Measurements from ENCODE around the gene EXOSC3. TPM values are rescaled to one million over a fixed set of nuclear protein-coding genes. Genes with fewer than 3 reads are reported as not detected.
"Not testable (repeated sequence)": the region's sequence is repeated elsewhere in the genome, so short reads cannot be mapped to it uniquely, and the experiment has no call there.

EXOSC3 gene
- total and polyA plus RNA-seq, 2 donors (not counting 1 experiment from before 2014, with no cell fraction given) = 11.7 to 55.3 TPM

- peaks cover 7 to 29% of the 10 kb centered on the region in 2 experiments for H3K36me3 ChIP-seq (replicated peaks in 1 of 2; ENCODE audit: control extremely low read depth in 1 of 2, control insufficient read depth in 1 of 2, extremely low read depth in 1 of 2, insufficient read depth in 2 of 2, low read length in 1 of 2)
- H3K27me3 Mint-ChIP-seq = no peaks in the 10 kb centered on the region
- CTCF ChIA-PET = no interaction called here
Measured at GRCh38 chr9:37827483-37828165, 42.8 kb upstream of the EXOSC3 start.

GRCh38 chr9:37825174-37825573 is 40.3 kb upstream of the EXOSC3 start:
- H2AFZ ChIP-seq (ENCODE audit: insufficient read depth, low read depth, low read length, poor library complexity, severe bottlenecking); H3K4me1 ChIP-seq (ENCODE audit: control insufficient read depth in 2 of 2, insufficient read depth in 2 of 2, low read length in 2 of 2); H3K4me1 Mint-ChIP-seq; ATAC-seq (ENCODE audit: low read depth); H3K9me3 Mint-ChIP-seq (ENCODE audit: insufficient read depth); POLR2A ChIA-PET; H3K4me2 ChIP-seq (replicated peaks; ENCODE audit: low read depth, low read length, poor library complexity, severe bottlenecking); H3K27ac Mint-ChIP-seq; H3K9me3 ChIP-seq (ENCODE audit: control extremely low read depth in 1 of 3, control insufficient read depth in 2 of 3, insufficient read depth in 1 of 3, low read length in 2 of 3); H4K20me1 ChIP-seq (ENCODE audit: control insufficient read depth, insufficient read depth, low read length, poor library complexity, severe bottlenecking); CTCF ChIA-PET; H3K4me3 ChIP-seq (ENCODE audit: control extremely low read depth in 1 of 5, extremely low read depth in 1 of 5, insufficient read depth in 1 of 5, low read depth in 2 of 5, low read length in 4 of 5); H3K27me3 Mint-ChIP-seq; H3K9ac ChIP-seq (ENCODE audit: low read length); H3K27me3 ChIP-seq (replicated peaks in 1 of 4; ENCODE audit: control extremely low read depth in 1 of 4, control insufficient read depth in 3 of 4, insufficient read depth in 4 of 4, low read length in 3 of 4); DNase-seq; H3K27ac ChIP-seq (ENCODE audit: low read length in 2 of 2); H3K79me2 ChIP-seq (ENCODE audit: control insufficient read depth, insufficient read depth, low read length); intact Hi-C loops (cut with micrococcal nuclease); H3K4me3 Mint-ChIP-seq: not testable (repeated sequence)
- WGBS (ENCODE audit: insufficient coverage) = 100% methylated on average over 1 of the region's 2 CpGs
- peaks cover 7 to 41% of the 10 kb centered on the region in 2 experiments for H3K36me3 ChIP-seq (replicated peaks in 1 of 2; ENCODE audit: control extremely low read depth in 1 of 2, control insufficient read depth in 1 of 2, extremely low read depth in 1 of 2, insufficient read depth in 2 of 2, low read length in 1 of 2)

More at GRCh38 chr9:37827483-37828165, 42.8 kb upstream of the EXOSC3 start:
- intact Hi-C loops (cut with micrococcal nuclease) = no loop called here
- Histone ChIP-seq H3K27ac (ENCODE audit: low read length in 2 of 2) (no peak overlapping the region), H3K4me2 (replicated peaks; ENCODE audit: low read depth, low read length, poor library complexity, severe bottlenecking) (no peak overlapping the region), H3K9me3 (ENCODE audit: control extremely low read depth in 1 of 3, control insufficient read depth in 2 of 3, insufficient read depth in 1 of 3, low read length in 2 of 3) (no peaks in the 10 kb centered on the region), H3K27me3 (replicated peaks in 1 of 4; ENCODE audit: control extremely low read depth in 1 of 4, control insufficient read depth in 3 of 4, insufficient read depth in 4 of 4, low read length in 3 of 4) (no peaks in the 10 kb centered on the region), H3K4me1 (ENCODE audit: control insufficient read depth in 2 of 2, insufficient read depth in 2 of 2, low read length in 2 of 2) (no peaks in the 10 kb centered on the region), H3K9ac (ENCODE audit: low read length) (no peak overlapping the region), H4K20me1 (ENCODE audit: control insufficient read depth, insufficient read depth, low read length, poor library complexity, severe bottlenecking) (no peaks in the 10 kb centered on the region), H2AFZ (ENCODE audit: insufficient read depth, low read depth, low read length, poor library complexity, severe bottlenecking) (no peak overlapping the region), H3K4me3 (ENCODE audit: control extremely low read depth in 1 of 5, extremely low read depth in 1 of 5, insufficient read depth in 1 of 5, low read depth in 2 of 5, low read length in 4 of 5) (no peak overlapping the region), H3K79me2 (ENCODE audit: control insufficient read depth, insufficient read depth, low read length) (no peaks in the 10 kb centered on the region)
- 93% methylated on average over 4 of the region's 4 CpGs for WGBS (ENCODE audit: insufficient coverage)
- ATAC-seq (ENCODE audit: low read depth) (no peak), DNase-seq (no peak)
- Mint-ChIP-seq H3K27ac (no peak overlapping the region), H3K4me1 (no peaks in the 10 kb centered on the region), H3K9me3 (ENCODE audit: insufficient read depth) (peaks cover 5% of the 10 kb centered on the region), H3K4me3 (no peak overlapping the region)
- POLR2A ChIA-PET = no interaction called here
- TF ChIP-seq EZH2 (IDR thresholded peaks at IDR 0.05; ENCODE audit: borderline replicate concordance, insufficient read depth, low read depth, low read length, poor library complexity, severe bottlenecking) = no peak
- TF ChIP-seq CTCF (IDR thresholded peaks at IDR 0.05) = no peak

Measured in B cell (primary cell).